ENCODE results near the gene UNC5A. TPM values are rescaled to one million over a fixed set of nuclear protein-coding genes. Genes with fewer than 3 reads are reported as not detected.

Gene UNC5A
- total and polyA plus RNA-seq, 2 of the 8 experiments (the other 6 are each of a cell fraction or from before 2014, with no cell fraction given) = 4.0 to 7.6 TPM

DNA sequence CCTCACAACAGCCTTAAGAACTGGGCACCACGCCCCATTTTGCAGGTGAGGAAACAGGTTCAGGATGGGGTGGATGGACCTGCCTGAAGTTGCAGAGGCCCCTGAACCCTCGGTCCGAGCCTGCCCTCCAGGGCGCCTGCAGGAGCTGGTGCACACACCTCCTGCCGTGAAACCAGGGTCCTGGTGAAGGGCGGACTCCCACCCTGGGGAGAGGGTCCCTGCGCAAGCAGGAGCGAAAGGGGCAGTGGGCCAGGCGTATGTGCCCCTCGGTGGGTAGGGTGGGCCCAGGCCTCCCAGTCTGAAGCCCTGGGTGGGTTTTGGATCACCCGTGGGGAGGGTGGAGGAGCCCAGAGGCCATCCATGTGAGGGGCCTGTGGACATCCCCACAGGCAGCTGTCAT, 50.9 kb downstream of the UNC5A start (continued):
- TF ChIP-seq, protein P1, sequence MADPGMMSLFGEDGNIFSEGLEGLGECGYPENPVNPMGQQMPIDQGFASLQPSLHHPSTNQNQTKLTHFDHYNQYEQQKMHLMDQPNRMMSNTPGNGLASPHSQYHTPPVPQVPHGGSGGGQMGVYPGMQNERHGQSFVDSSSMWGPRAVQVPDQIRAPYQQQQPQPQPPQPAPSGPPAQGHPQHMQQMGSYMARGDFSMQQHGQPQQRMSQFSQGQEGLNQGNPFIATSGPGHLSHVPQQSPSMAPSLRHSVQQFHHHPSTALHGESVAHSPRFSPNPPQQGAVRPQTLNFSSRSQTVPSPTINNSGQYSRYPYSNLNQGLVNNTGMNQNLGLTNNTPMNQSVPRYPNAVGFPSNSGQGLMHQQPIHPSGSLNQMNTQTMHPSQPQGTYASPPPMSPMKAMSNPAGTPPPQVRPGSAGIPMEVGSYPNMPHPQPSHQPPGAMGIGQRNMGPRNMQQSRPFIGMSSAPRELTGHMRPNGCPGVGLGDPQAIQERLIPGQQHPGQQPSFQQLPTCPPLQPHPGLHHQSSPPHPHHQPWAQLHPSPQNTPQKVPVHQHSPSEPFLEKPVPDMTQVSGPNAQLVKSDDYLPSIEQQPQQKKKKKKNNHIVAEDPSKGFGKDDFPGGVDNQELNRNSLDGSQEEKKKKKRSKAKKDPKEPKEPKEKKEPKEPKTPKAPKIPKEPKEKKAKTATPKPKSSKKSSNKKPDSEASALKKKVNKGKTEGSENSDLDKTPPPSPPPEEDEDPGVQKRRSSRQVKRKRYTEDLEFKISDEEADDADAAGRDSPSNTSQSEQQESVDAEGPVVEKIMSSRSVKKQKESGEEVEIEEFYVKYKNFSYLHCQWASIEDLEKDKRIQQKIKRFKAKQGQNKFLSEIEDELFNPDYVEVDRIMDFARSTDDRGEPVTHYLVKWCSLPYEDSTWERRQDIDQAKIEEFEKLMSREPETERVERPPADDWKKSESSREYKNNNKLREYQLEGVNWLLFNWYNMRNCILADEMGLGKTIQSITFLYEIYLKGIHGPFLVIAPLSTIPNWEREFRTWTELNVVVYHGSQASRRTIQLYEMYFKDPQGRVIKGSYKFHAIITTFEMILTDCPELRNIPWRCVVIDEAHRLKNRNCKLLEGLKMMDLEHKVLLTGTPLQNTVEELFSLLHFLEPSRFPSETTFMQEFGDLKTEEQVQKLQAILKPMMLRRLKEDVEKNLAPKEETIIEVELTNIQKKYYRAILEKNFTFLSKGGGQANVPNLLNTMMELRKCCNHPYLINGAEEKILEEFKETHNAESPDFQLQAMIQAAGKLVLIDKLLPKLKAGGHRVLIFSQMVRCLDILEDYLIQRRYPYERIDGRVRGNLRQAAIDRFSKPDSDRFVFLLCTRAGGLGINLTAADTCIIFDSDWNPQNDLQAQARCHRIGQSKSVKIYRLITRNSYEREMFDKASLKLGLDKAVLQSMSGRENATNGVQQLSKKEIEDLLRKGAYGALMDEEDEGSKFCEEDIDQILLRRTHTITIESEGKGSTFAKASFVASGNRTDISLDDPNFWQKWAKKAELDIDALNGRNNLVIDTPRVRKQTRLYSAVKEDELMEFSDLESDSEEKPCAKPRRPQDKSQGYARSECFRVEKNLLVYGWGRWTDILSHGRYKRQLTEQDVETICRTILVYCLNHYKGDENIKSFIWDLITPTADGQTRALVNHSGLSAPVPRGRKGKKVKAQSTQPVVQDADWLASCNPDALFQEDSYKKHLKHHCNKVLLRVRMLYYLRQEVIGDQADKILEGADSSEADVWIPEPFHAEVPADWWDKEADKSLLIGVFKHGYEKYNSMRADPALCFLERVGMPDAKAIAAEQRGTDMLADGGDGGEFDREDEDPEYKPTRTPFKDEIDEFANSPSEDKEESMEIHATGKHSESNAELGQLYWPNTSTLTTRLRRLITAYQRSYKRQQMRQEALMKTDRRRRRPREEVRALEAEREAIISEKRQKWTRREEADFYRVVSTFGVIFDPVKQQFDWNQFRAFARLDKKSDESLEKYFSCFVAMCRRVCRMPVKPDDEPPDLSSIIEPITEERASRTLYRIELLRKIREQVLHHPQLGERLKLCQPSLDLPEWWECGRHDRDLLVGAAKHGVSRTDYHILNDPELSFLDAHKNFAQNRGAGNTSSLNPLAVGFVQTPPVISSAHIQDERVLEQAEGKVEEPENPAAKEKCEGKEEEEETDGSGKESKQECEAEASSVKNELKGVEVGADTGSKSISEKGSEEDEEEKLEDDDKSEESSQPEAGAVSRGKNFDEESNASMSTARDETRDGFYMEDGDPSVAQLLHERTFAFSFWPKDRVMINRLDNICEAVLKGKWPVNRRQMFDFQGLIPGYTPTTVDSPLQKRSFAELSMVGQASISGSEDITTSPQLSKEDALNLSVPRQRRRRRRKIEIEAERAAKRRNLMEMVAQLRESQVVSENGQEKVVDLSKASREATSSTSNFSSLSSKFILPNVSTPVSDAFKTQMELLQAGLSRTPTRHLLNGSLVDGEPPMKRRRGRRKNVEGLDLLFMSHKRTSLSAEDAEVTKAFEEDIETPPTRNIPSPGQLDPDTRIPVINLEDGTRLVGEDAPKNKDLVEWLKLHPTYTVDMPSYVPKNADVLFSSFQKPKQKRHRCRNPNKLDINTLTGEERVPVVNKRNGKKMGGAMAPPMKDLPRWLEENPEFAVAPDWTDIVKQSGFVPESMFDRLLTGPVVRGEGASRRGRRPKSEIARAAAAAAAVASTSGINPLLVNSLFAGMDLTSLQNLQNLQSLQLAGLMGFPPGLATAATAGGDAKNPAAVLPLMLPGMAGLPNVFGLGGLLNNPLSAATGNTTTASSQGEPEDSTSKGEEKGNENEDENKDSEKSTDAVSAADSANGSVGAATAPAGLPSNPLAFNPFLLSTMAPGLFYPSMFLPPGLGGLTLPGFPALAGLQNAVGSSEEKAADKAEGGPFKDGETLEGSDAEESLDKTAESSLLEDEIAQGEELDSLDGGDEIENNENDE (IDR thresholded peaks at IDR 0.05; ENCODE audit: insufficient replicate concordance, low read length) = no peak
- TF ChIP-seq RFX5 (IDR thresholded peaks at IDR 0.05; ENCODE audit: borderline replicate concordance, low read depth, low read length) = no peak
- TF ChIP-seq EGR1 (IDR thresholded peaks at IDR 0.05; ENCODE audit: borderline replicate concordance, low read depth, low read length) = no peak
- TF ChIP-seq BRCA1 (IDR thresholded peaks at IDR 0.05; ENCODE audit: low read depth, low read length) = no peak
- TF ChIP-seq SAP30 (IDR thresholded peaks at IDR 0.05; ENCODE audit: insufficient read depth, insufficient replicate concordance, low read length) = no peak
- no peak for TF ChIP-seq JUND (IDR thresholded peaks at IDR 0.05; ENCODE audit: low read length)
- no peak for TF ChIP-seq POLR2A (IDR thresholded peaks at IDR 0.05; ENCODE audit: control extremely low read depth in 1 of 2, low read depth in 2 of 2, low read length in 2 of 2)
- TF ChIP-seq POLR2AphosphoS5 (IDR thresholded peaks at IDR 0.05; ENCODE audit: low read depth, low read length) = no peak

Measured in H1 (cell line).